ENCODE measurements around the gene CDH16.
A peak's percentile ranks its signal among the peaks of the same experiment; 100 is the strongest.

The CDH16 gene

GRCh38 chr16:66930189-66930588 lies 11.5 kb upstream of the CDH16 start:
- no peak for DNase-seq (ENCODE audit: low spot score)

- no peak for DNase-seq (ENCODE audit: low spot score)
These were observed 10.2 kb upstream of the CDH16 start for GRCh38 chr16:66928702-66929388.

GRCh38 chr16:66927918-66928649 lies 9.4 kb upstream of the CDH16 start:
- DNase-seq (ENCODE audit: low spot score): no peak

GRCh38 chr16:66926961-66927436 lies 8.3 kb upstream of the CDH16 start:
- no peak for DNase-seq (ENCODE audit: low spot score)

- peak; percentile 30 for DNase-seq (ENCODE audit: low spot score)
These were observed 7.7 kb upstream of the CDH16 start for GRCh38 chr16:66926171-66926947.

GRCh38 chr16:66925322-66925840 lies 6.7 kb upstream of the CDH16 start, which contains the start of gene RRAD:
Gene RRAD, minus strand, starts transcription at chr16:66925535. Its CDS starts 356 bp downstream, at chr16:66925179.
- no peak for DNase-seq (ENCODE audit: low spot score)

GRCh38 chr16:66924527-66925321 lies 6.0 kb upstream of the CDH16 start:
- no peak for DNase-seq (ENCODE audit: low spot score)

GRCh38 chr16:66923866-66924265 lies 5.2 kb upstream of the CDH16 start:
- no peak for DNase-seq (ENCODE audit: low spot score)

- no peak for DNase-seq (ENCODE audit: low spot score)
These were observed 4.6 kb upstream of the CDH16 start for GRCh38 chr16:66923247-66923731.

GRCh38 chr16:66921729-66922450 lies 3.2 kb upstream of the CDH16 start:
- no peak for DNase-seq (ENCODE audit: low spot score)

GRCh38 chr16:66920924-66921680 lies 2.4 kb upstream of the CDH16 start:
- no peak for DNase-seq (ENCODE audit: low spot score)

- no peak for DNase-seq (ENCODE audit: low spot score)
These were observed 1.6 kb upstream of the CDH16 start for GRCh38 chr16:66920299-66920590.

GRCh38 chr16:66919569-66920298 lies 1.0 kb upstream of the CDH16 start:
- no peak for DNase-seq (ENCODE audit: low spot score)

GRCh38 chr16:66918355-66918754 lies 330 bp downstream of the CDH16 start:
- DNase-seq (ENCODE audit: low spot score): no peak

- no peak for DNase-seq (ENCODE audit: low spot score)
These were observed 944 bp downstream of the CDH16 start for GRCh38 chr16:66917741-66918140.

GRCh38 chr16:66916518-66916917 lies 2.2 kb downstream of the CDH16 start:
- no peak for DNase-seq (ENCODE audit: low spot score)

- no peak for DNase-seq (ENCODE audit: low spot score)
These were observed 3.6 kb downstream of the CDH16 start for GRCh38 chr16:66915041-66915440.

- no peak for DNase-seq (ENCODE audit: low spot score)
These were observed 4.1 kb downstream of the CDH16 start for GRCh38 chr16:66914541-66914940.

- DNase-seq (ENCODE audit: low spot score): no peak
These were observed 5.0 kb downstream of the CDH16 start for GRCh38 chr16:66913711-66914110.

Measured in SK-N-DZ (cell line).